CMK (cell line): Measurements from ENCODE around the gene PLXNA2.

Experiments used
- DNase-seq: peaks from one replicate; pipeline ENCODE4 v3.0.0-alpha.2; 2010; ENCODE audit warnings: low read depth

The PLXNA2 gene

DNA sequence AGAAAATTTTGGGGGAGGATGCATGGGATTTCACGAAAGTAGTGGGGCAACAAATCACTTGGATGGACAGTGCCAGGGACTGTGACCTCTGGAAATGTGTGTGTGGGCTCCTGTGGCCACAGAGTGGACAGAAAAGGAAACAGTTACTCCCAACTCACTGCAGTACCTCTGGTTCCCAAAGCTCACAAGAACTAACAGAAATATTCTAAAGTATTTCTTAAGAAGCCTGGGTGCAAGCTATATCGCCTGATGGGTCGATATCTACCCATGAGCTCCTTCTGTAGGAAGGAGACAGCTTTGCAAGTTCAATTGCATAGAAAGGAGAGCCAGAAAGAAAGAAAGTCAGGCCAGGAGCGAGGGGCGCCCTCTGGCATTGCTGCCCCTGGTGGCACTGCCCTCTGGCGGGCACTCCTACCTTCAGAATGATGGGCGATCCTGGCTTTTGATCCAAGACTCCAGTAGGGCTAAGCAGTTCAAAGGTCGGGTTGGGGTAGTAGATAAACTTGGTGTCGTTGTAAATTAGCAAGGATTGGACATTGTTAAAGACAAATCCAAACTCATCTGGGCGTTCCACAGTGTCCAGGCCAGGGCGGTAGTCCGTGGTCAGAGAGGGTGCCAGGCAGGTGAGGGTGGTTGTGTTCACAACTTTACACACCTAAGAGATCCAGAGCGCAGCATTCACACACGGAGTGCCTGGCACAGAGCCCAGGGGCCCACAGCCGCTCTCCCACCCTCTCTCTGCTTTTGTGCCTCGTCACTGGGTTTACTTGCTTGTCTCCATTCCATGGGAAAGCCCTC lies 198.5 kb downstream of the PLXNA2 start:
- no peak for DNase-seq

DNA sequence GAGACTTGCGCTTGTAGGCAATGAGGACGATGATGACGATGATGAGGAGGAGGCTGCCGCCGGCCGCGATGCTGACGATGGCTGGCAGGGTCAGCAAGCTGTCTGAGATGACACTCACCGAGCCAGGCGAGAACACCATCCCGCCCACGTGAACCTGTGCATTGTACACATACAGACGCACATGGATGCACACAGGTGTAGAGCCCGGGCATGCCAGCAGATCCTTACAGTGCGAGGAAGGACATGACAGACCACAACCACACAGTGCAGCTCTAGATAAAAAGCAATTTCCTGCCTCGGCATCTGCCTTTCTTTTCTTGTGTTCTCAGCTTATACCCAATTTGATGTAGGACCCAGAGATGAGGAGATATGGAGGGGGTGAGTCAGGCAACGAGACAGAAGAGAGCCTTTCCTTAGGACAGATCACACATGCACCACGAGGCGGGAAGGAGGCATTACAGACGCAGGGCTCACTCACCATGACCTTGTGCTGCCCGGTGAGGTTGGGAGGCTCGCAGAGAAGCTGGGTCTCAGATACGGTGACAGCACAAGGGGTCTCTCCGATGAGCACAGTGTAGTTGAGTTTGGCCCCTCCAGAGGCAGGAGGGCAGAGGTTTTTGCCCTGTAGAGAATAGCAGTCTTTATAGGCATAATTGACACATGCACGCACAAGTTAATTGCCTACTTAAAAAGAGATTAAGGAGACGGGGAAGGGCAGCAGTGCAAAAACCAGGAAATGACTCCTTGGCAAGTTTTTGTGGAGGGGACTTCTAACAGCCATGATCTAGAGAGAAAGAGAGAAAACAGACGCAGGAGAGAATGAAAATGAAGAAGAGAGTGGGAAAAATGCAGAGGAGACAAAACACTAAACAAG lies 199.4 kb downstream of the PLXNA2 start:
- no peak for DNase-seq

DNA sequence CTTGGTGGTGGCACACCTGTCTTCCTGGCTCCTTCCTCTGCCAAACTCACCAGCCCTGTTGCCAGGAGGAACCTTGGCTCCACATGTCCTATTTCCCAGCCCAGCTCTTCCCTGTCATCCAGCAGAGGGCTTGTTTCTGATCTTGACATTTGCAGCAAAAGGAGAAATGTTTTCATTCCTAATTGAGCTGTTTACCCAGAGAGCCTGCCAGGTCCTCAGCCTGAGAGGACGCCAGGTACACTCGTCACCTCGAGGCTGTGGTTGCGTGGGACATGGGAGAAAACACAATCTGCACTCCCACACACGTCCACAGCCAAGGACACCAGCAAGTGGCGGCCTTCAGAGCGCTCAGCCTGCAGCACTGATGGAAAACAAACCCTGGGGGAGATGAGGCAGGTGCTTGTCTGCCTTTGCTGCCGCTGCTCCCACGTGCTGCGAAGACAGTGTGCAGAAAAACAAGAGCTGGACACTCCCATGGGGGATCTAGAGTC lies 200.4 kb downstream of the PLXNA2 start:
- no peak for DNase-seq

DNA sequence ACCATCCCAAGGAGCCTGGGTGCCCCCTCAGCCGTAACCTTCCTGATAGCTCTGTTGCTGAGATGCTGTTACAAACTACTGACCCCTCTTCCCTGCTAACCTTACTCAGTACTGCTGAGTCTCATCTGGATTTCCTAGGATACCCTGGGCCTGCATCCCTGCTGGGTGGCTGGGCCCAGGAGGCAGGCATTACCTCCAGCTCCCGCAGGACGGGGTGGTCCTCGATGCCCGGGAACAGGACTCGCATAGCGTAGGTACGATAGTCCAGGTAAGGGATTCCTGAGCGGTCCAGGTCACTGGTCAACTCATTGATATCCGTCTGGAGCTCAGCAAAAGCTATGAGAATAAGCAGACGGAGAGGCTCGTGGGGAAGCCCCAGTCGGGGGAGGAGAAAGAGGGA lies 201.3 kb downstream of the PLXNA2 start:
- DNase-seq, result no peak

DNA sequence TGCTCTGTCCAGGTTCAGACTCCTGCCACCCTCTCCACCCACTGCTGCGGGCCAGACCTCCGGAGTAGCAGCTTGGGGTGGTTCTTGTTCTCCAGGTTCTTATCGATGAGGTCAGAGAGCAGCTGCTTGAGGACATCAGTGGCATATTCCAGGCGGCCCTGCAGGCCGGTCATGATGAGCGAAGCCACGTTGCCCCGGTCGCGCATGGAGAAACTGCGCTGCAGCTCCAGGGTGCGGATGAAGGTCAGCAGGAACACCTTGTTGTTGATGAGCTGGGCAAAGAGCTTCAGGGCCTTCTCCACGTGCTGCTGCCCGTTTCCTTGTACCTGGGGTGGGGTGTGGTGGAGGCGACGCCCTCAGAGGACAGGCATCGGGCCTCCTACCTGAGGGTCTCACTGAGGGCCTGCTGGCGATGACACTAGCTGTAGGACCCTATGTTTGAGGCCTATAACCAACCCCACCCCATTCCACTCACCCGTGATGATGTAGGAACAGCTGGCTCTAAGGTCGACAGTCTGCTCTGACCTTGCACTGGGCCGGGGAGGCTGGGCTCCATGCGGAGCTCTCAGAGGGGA lies 202.1 kb downstream of the PLXNA2 start:
- DNase-seq, result no peak

DNA sequence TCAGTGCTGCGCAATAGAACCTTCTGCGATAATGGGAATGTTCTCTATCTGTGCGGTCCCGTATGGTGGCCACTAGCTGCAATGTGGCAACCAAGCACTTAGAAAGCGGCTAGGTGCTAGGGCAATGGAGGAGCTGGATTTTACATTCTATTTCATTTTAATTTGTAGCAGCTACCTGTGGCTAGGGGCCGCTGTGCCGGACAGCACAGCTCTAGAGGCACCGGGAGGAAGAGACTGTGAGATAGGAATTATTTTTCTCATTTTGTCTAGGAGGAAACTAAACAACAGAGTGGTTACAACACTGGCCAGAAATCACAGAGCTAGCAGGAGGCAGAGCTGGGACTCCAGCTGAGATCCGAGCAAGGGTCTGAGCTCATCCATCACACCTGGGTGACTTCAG lies 202.7 kb downstream of the PLXNA2 start:
- no peak for DNase-seq

DNA sequence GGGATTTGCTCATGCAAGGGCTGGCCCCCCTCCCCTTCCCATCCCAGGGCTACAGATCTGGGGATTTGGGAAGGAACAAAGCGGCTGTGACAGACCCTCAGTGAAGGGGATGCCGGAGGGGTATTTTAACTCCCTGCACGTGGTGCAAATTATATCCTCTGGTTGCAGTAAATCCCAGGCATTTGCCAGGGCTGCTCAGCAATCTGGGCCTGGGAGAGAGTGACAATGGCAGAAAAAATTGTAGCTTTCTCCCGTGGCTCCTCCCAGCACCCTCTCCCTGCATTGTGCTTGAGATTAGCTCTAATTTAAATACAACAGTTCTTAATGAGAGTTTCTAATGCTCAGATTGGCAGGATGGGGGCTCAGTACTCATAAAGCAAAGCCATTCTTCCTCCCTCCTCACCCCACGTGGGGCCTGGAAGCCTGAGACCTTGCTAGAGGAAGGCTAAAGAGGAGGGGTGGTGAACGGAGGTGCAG lies 203.3 kb downstream of the PLXNA2 start:
- no peak for DNase-seq

DNA sequence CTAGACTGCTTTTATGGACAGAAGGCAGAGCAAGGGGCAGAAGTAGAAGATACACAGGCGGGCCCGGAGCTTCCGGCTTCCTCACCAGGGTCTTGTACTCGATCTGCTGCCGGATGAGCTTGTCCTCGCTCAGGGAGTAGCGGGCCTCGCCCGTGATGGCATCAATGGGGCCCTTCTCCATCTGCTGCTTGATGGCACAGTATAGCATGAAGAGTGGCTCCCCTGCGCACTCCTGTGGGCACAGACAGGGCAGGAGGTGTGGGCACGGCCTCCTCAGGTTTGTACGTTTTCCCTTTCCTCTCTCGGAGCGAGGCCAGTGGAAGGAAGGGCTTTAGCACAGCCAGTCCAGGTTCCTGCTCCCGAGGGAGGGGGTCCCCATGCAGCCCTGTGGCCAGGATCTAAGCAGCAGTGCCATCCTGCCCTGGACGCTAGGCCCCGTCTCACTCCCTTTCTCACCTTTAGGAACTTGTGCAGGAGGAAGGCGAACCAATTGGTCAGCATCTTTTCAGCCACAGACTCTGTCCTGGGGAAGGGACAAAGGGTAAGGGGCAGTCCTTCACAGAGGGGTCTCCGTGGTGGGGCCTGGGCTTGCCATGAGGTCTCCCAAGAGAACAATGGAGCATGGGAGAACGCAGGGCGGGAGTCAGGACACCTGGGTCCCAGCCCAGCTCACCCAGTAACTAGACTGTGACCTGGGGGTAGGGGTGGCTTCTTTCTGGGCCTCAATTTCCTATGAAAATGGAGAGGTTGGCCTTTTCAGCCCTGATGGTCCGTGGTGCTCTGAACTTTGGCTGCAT lies 204.4 kb downstream of the PLXNA2 start:
- no peak for DNase-seq

DNA sequence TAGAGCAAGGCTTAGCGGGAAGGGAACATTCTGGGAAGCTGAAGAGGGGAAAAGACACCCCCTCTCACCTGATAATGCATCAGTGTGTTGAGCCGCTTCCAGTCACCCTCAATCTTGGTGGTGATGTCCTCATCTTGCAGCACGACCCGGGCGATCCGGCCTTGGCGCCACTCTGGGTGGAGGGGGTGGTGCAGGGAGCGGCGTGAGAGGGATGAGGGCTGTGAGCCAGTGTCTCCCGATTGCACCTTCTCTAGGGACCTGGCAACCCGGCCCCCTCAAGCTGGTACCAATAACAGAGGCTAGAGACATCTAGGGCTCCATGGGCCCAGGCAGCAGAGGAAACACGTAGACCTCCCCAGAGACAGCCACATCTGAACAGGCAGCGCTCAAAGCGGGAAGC lies 205.9 kb downstream of the PLXNA2 start:
- no peak for DNase-seq

DNA sequence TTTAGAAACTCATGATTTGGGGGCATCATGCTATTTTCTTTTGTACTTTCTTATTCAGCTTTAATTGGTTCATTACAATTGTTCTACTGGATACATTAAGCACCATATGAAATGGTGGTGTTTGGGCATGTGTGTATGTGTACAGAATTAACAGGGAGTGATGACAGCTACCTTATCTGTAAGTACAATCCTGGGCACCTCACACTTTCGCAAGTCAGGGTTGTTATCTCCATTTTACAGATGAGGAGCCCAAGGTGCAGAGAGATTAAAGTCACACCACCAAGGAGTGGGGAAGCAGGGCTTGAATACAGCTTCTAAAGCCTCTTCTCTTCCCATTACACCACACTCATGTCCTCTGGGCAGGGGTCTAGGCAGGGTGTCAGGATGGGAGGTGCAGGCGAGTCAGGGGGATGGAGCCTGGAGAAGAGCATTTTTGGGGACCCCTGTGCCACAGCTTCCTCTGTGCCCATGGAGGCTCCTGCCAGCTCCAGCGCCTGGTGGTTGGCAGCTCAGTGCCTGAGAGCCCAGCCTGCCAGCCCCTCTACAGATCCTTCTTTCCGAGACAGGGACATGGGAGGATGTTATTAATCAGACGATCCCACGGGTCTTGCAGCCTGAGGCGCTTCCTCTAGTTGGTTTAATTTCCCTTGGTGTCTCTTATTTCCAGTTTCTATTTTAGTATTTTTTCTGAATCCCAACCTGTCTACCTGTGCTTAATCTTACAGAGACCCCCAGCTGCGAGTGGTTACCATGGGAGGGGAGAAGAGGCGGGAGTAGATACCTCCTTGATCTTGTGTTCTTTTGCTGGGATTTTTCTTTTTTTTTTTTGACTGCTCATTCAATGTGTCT lies 207.0 kb downstream of the PLXNA2 start:
- no peak for DNase-seq

DNA sequence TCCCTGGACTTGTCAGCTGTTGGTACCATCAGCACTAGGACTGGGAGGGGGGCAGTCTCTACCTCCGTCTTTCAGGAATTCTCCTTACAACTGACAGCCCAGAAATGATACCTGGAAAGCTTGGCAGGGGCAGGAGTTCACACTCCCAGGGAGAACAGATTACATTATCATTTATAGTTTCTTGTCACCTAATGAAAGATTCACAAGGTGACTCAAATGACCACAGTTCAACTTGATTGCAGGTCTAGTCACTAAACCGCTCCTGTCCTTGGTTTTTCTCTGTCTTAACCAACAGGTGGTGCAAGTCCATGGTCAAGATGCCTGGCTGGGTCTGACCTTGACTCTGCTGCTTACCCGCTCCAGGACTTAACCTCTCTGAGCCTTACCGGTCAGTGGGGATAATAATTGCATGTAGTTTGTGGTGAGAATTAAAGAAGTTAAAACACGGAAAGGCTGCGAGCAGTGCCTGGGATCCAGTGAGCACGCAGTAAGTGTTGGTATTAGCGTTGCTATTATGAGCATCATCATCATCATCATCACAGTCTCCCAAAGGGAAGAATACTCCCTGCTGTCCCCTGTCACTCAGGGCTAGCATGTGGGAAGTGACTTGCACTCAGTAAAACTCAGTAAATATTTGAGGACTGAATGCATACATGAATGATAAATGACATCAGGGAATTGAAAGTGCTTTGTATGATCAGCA lies 207.9 kb downstream of the PLXNA2 start:
- no peak for DNase-seq

DNA sequence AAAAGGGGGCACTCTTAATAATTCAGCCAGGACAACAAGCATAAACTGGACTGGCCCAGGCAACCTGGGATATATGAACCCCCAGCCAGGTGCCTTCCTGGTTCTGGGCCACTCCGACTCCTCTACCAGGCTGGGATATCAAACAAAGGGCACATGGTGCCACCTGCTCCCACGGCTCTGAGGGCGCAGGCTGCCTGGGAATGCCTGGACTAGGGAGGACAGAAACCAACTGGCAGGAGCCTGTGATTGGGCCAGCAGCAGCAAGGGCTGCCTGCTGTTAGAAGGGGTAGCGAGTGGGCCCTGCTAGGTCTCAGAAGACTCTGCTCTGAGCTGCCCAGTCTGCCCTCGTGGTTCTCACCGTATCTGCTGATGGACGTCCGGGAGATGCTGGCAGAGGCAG lies 210.0 kb downstream of the PLXNA2 start:
- no peak for DNase-seq

DNA sequence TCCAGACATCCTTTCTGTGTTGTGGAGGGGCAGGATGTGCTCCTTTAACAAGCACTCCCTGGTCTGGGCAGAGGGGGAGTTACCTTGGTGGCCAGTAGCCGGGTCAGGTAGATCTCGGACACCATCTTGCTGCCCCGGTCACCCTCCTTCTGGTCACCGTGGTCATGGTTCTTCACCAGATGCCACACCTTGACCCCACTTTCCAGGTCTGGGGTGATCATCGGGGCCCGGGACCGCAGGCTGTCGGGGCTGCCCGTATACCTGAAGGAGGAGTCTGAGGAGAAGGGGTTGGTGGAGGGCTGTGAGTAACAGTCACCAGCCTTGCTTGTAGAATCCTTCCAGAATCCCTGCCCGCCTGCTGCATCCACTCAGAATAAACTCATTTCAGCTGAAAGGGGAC lies 210.9 kb downstream of the PLXNA2 start:
- DNase-seq, result no peak

DNA sequence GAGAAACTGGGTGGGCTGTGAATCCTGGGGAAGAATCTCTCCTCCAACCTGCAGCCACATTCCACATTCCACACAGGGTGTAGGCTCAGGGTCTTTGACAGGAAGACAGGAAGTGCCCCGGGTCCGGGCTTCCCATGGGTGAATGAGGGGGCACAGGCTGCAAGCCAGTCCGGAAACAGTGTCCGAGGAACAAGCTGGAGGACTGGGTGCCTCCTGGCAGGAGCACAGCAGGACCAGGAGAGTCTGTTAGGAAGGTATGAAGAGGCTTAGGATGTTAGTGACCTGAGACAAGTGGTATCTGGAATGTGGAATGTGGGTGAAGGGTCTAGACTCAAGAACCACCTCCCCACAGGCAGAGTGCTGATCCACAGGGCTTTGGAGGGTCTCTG lies 212.3 kb downstream of the PLXNA2 start:
- no peak for DNase-seq

DNA sequence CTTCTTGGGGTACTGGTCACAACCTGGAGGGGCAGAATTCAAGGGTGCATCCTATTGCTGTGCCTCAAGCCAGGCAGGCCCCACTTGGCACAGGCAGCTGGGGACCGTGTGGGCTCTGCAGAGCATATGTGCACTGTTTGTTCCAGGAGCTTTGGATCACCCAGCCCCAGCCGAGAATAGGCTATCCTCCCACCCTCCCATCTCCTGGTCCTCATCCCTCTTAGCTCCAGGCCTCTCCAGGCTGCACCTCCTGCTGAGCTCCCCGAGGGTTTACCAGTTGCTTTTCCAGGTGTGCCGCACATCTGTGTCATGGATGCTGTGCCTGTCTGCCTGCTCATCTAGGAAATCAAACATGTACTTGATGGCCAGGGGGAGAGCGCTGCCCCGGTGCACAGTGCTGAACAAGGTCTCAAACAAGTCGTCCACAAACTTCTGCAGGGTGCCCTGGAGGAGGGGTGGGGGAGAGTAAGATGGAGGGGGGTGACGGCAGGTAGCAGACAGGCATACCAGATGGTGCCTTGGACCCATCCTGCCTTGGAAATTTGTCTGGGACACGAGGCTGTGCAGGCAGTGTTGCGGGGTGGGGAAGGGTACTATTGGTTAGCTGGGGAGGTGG lies 212.8 kb downstream of the PLXNA2 start:
- no peak for DNase-seq

DNA sequence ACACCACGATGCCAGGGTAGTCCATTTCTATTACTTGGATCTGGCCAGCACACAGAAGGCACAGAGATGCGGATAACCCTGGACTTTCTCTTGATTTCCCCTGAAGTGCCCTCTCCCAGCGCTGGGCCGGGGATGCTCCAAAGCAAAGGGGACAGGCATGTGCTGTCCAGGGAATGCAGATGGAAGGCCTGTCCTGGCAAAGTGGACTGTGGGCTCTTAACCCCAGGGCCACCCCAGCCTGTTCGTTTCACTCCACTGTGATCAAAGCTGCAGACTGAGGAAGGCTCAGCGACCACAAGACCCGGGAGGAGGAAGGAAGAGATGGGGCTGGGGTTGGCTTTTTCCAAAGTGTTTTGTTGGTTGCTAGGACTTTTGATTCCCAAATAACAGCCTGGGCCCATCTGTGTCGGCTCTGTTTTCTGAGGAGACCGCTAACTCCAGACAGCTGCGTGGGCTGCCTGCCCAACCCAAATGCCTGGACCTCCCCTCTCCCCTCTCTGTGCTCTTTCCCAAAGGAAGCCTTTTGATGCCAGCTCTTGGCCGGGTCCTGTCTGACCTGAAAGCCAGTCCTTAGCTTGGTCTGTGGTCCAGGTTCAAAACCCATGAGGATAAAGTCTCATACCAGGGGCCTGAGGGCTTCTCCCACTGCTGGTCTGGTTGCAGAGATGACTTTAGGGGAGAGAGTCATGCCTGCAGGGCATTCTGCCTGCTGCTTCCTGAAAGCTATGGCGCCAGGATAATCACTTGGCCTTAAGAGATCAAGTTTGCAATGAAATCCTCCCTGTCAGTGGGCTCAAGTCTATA lies 213.7 kb downstream of the PLXNA2 start:
- no peak for DNase-seq

DNA sequence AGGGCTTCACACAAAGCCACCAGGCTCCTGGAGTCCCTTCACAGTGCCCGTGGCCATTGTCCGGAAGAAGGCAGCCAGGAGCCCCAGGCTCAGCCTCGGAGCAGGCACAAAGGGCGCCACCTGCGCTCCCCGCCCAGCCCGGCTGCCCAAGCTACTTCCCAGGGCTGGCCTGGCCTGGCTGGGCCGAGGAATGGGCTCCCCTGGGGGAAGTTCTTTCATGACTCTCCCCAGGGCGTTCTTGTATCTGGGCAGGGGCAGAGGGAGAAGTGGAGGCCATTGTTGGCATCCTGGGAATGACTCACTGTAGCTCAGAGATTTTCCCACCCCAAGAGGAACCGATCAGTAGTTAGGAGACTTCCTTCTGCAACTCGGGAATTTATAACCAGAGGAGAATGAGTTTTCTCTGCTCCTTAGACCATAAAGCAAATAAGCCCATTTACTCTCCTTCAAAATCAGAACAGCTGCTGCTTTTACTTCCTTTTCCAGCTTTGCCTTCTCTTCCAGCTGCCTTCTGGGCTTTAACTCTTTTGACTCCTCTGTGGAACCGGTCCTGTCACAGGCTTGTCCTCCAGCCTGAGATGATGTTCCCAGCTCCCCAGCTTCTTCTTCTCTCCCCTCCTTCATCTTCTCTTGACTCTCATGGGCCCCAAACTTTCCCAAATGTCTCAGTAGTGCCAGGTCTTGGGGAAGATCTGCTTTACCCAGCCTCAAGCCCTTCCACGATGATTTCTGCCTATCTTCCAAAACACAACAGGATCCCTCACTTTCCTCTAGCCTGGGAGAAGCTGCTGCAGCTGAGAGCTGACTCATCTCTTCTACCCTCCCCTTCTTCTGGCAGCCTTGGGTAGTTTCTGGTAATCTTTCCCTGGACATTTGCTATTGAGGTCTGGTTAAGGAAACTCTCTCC lies 214.6 kb downstream of the PLXNA2 start:
- no peak for DNase-seq

DNA sequence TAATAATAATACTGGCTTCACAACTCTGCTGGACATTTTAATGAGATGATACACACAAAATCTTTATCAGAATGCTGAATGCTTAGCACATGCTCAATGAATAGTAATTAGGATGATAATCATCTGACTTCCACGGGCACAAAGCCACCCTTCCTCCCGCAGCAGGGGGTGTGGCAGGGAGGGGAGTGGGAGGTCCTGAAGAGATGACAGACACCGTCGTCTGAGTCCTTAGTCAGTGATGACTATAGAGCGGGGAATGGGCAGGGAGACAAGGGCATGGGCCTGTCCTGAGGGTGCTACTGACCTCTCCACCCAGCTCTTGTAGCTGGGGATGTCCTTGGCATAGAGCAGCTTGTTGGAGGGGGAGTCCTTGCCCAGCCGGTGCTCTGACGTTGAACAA lies 215.7 kb downstream of the PLXNA2 start:
- no peak for DNase-seq
